Measurements from ENCODE around the gene MYRFL. TPM values are rescaled to one million over a fixed set of nuclear protein-coding genes. Genes with fewer than 3 reads are reported as not detected.

MYRFL gene
- total RNA-seq, 1 donor from 2014 or later: not detected

- no peaks in the 10 kb centered on the region for H3K4me1 Mint-ChIP-seq
- H3K27me3 Mint-ChIP-seq: no peaks in the 10 kb centered on the region
- H3K27ac Mint-ChIP-seq: no peak overlapping the region
- H3K4me3 Mint-ChIP-seq: no peak overlapping the region
- intact Hi-C loops (cut with micrococcal nuclease): no loop called here
- no peak for TF ChIP-seq CTCF (IDR thresholded peaks at IDR 0.05)
- ChIA-PET POLR2A (no interaction called here), CTCF (no interaction called here)
- DNase-seq (no peak), ATAC-seq (ENCODE audit: low read depth) (no peak)
- H3K9me3 Mint-ChIP-seq: peaks cover 4% of the 10 kb centered on the region
- no peaks in the 10 kb centered on the region for H3K36me3 Mint-ChIP-seq (ENCODE audit: low read depth)
Observed at GRCh38 chr12:69947123-69947522, 122.1 kb downstream of the MYRFL start.

DNA sequence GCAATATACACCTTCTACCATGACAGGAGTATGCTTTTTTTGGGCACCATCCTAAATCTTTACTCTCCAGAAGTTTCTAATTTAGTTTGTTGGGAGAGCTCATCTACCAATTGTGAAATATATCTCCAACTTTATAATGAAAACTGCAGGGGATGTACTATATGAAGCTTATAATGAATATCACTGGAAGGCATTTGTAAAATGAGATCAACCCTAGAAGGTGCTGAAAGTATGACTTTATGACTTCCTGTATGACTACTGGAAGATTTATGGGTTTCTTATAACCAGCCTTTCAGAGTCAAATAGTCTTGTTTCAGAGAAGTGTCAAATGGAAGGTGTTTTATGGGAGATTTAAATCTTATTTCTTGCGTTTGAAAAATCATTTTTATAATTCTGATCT lies 122.9 kb downstream of the MYRFL start:
- Mint-ChIP-seq H3K4me1 (no peaks in the 10 kb centered on the region), H3K4me3 (no peak overlapping the region), H3K27me3 (no peaks in the 10 kb centered on the region), H3K36me3 (ENCODE audit: low read depth) (no peaks in the 10 kb centered on the region), H3K27ac (no peak overlapping the region), H3K9me3 (peaks cover 4% of the 10 kb centered on the region)
- POLR2A ChIA-PET: no interaction called here
- TF ChIP-seq CTCF (IDR thresholded peaks at IDR 0.05): no peak
- no peak for DNase-seq
- ATAC-seq (ENCODE audit: low read depth): no peak
- intact Hi-C loops (cut with micrococcal nuclease): no loop called here
- CTCF ChIA-PET: no interaction called here

GRCh38 chr12:69948851-69949250 lies 123.8 kb downstream of the MYRFL start:
- ChIA-PET CTCF (no interaction called here), POLR2A (no interaction called here)
- Mint-ChIP-seq H3K27me3 (no peaks in the 10 kb centered on the region), H3K36me3 (ENCODE audit: low read depth) (no peaks in the 10 kb centered on the region), H3K27ac (no peak overlapping the region), H3K4me1 (no peaks in the 10 kb centered on the region), H3K9me3 (peaks cover 4% of the 10 kb centered on the region), H3K4me3 (no peak overlapping the region)
- no peak for DNase-seq
- intact Hi-C loops (cut with micrococcal nuclease): no loop called here
- no peak for TF ChIP-seq CTCF (IDR thresholded peaks at IDR 0.05)
- no peak for ATAC-seq (ENCODE audit: low read depth)

GRCh38 chr12:69949311-69950002 lies 124.4 kb downstream of the MYRFL start:
- Mint-ChIP-seq H3K27me3 (no peaks in the 10 kb centered on the region), H3K9me3 (peaks cover 4% of the 10 kb centered on the region), H3K4me1 (no peaks in the 10 kb centered on the region), H3K36me3 (ENCODE audit: low read depth) (no peaks in the 10 kb centered on the region), H3K4me3 (no peak overlapping the region), H3K27ac (no peak overlapping the region)
- intact Hi-C loops (cut with micrococcal nuclease): no loop called here
- TF ChIP-seq CTCF (IDR thresholded peaks at IDR 0.05): no peak
- CTCF ChIA-PET: no interaction called here
- ATAC-seq (ENCODE audit: low read depth) (no peak), DNase-seq (no peak)
- POLR2A ChIA-PET: no interaction called here

DNA sequence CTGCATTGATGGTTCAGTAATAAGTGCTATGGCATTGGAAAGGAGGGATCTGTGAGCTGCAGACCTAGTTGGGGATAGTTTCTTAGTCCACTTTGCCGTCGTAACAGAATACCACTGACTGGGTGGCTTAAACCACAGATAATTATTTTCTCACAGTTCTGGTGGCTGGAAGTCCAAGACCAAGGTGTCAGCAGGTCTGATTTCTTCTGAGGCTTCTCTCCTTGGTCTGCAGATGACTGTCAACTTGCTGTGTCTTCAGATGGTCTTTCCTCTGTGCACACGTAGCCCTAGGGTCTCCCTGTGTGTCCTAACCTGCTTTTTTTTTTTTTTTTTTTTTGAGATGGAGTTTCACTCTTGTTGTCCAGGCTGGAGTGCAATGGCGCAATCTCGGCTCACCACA lies 126.1 kb downstream of the MYRFL start:
- no peaks in the 10 kb centered on the region for H3K36me3 Mint-ChIP-seq (ENCODE audit: low read depth)
- POLR2A ChIA-PET: no interaction called here
- ATAC-seq (ENCODE audit: low read depth) (no peak), DNase-seq (no peak)
- H3K4me3 Mint-ChIP-seq: no peak overlapping the region
- H3K4me1 Mint-ChIP-seq: no peaks in the 10 kb centered on the region
- H3K27me3 Mint-ChIP-seq: no peaks in the 10 kb centered on the region
- no peak for TF ChIP-seq CTCF (IDR thresholded peaks at IDR 0.05)
- H3K27ac Mint-ChIP-seq: no peak overlapping the region
- CTCF ChIA-PET: no interaction called here
- H3K9me3 Mint-ChIP-seq: peaks cover 4% of the 10 kb centered on the region
- intact Hi-C loops (cut with micrococcal nuclease): no loop called here
